Smooth muscle cell (in vitro differentiated cells): ENCODE data around the gene SCIN. TPM values are rescaled to one million over a fixed set of nuclear protein-coding genes. Genes with fewer than 3 reads are reported as not detected.
A peak's percentile ranks its signal among the peaks of the same experiment; 100 is the strongest.

Source experiments
- DNase-seq: peaks from one replicate; lab custom pipeline; 2025; ENCODE audit not compliant: unreplicated experiment; lab: John Stamatoyannopoulos, UW
- H2AFZ ChIP-seq: fragments of 200-600 bp; sonication (generic); 2 replicates; pipeline ENCODE4 v1.6.0; 2016; ENCODE audit warnings: antibody characterized with exemption, low read depth, mild to moderate bottlenecking
- H3F3A ChIP-seq: fragments of 200-600 bp; sonication (generic); 2 replicates; pipeline ENCODE4 v1.6.0; 2017; ENCODE audit warnings: antibody characterized with exemption, low read depth
- H3K27ac ChIP-seq: fragments of 200-600 bp; sonication (generic); 2 replicates; pipeline ENCODE4 v1.5.1; 2016; ENCODE audit warnings: low read depth, mild to moderate bottlenecking
- H3K27me3 ChIP-seq: fragments of 200-600 bp; sonication (generic); 2 replicates; pipeline ENCODE4 v1.6.1; 2016; ENCODE audit warnings: low read depth, mild to moderate bottlenecking
- H3K36me3 ChIP-seq: fragments of 200-600 bp; sonication (generic); 2 replicates; pipeline ENCODE4 v1.5.1; 2016; ENCODE audit warnings: low read depth
- H3K4me1 ChIP-seq: fragments of 200-600 bp; sonication (generic); 2 replicates; pipeline ENCODE4 v1.5.1; 2016; ENCODE audit warnings: low read depth
- H3K4me2 ChIP-seq: fragments of 200-600 bp; sonication (generic); 2 replicates; pipeline ENCODE4 v1.6.0; 2016; ENCODE audit warnings: mild to moderate bottlenecking
- H3K4me3 ChIP-seq: fragments of 200-600 bp; sonication (generic); 2 replicates; pipeline ENCODE4 v1.5.1; 2016; ENCODE audit warnings: mild to moderate bottlenecking
- H3K79me2 ChIP-seq: fragments of 200-600 bp; sonication (generic); 2 replicates; pipeline ENCODE4 v1.6.0; 2016; ENCODE audit warnings: low read depth, mild to moderate bottlenecking
- H3K9ac ChIP-seq: fragments of 200-600 bp; sonication (generic); 2 replicates; pipeline ENCODE4 v1.6.0; 2016; ENCODE audit warnings: low read depth
- H3K9me3 ChIP-seq: fragments of 200-600 bp; sonication (generic); replicated peaks from 2 replicates; pipeline ENCODE4 v1.5.1; 2016; ENCODE audit warnings: low read depth
- H4K20me1 ChIP-seq: fragments of 200-600 bp; sonication (generic); 2 replicates; pipeline ENCODE4 v1.6.0; 2016; ENCODE audit warnings: low read depth
- polyA plus RNA-seq: library from polyadenylated mRNA; unstranded; fragments of >200 nt; fragmentation: Nextera tagmentation; extraction: Ambion mirVana; gene quantifications from 2 replicates; pipeline ENCODE4 v1.2.1, GENCODE V29; 2016
- small RNA-seq: library from RNA; depleted of rRNA; stranded (forward); fragments of <200 nt; gene quantifications from one replicate; pipeline ENCODE3, GENCODE V24; 2014
- total RNA-seq: library from RNA; depleted of rRNA; stranded (reverse); fragments of >200 nt; gene quantifications from 2 replicates; pipeline ENCODE4 v1.2.3, GENCODE V29; 2014
- TF ChIP-seq, protein P1 (sequence below): fragments of 200-600 bp; sonication (generic); IDR thresholded peaks from 2 replicates; pipeline ENCODE4 v1.5.1; 2017; ENCODE audit warnings: borderline replicate concordance, mild to moderate bottlenecking, antibody characterized with exemption; ENCODE audit not compliant: insufficient read depth, poor library complexity, severe bottlenecking

Gene SCIN
- total and polyA plus RNA-seq, 2 experiments from 2014 or later, result 0.31 TPM

DNA sequence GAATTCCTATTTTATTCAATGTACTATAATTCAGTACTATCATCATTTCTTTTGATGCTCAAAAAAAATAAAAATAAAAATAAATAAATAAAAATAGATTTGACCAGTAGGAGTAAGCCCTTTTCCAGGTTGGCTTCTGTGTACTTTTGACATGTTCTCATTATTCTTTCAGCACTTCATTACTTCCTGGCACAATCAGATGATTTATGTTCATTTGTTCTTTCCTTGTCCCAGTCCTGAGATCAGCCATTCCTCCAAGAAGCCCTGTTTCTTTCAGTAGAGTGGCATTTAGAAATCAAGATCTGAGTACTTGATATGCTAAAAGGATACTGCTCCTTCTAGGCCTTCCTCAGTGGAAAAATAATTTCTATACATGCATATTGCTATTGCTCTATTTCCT is 137.8 kb downstream of the SCIN start:
- H3K4me1 ChIP-seq, result peaks cover 26% of the 10 kb centered on the region
- H3K27me3 ChIP-seq, result no peaks in the 10 kb centered on the region
- H3K9me3 ChIP-seq, result no peaks in the 10 kb centered on the region
- no peak overlapping the region for H3K4me3 ChIP-seq
- H3K79me2 ChIP-seq, result peaks cover 6% of the 10 kb centered on the region
- H4K20me1 ChIP-seq, result no peaks in the 10 kb centered on the region
- no peak overlapping the region for H3K9ac ChIP-seq
- H3K4me2 ChIP-seq, result no peak overlapping the region
- DNase-seq, result no peak
- peak overlapping the region; percentile 75 for H3K27ac ChIP-seq
- TF ChIP-seq, protein P1, sequence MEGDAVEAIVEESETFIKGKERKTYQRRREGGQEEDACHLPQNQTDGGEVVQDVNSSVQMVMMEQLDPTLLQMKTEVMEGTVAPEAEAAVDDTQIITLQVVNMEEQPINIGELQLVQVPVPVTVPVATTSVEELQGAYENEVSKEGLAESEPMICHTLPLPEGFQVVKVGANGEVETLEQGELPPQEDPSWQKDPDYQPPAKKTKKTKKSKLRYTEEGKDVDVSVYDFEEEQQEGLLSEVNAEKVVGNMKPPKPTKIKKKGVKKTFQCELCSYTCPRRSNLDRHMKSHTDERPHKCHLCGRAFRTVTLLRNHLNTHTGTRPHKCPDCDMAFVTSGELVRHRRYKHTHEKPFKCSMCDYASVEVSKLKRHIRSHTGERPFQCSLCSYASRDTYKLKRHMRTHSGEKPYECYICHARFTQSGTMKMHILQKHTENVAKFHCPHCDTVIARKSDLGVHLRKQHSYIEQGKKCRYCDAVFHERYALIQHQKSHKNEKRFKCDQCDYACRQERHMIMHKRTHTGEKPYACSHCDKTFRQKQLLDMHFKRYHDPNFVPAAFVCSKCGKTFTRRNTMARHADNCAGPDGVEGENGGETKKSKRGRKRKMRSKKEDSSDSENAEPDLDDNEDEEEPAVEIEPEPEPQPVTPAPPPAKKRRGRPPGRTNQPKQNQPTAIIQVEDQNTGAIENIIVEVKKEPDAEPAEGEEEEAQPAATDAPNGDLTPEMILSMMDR, result no peak
- H3K36me3 ChIP-seq, result no peaks in the 10 kb centered on the region
- peaks cover 7% of the 10 kb centered on the region for H3F3A ChIP-seq
- H2AFZ ChIP-seq, result no peak overlapping the region

Small RNA genes lying within 50 kb of the gene (small RNA-seq; reads per million reads assigned to genes)
- gene RF00264, result not detected

Other genes with a start within 250 kb of the SCIN start
- 0.13 and 0.49 TPM in 2 replicates for gene VWDE, start 166.9 kb upstream of the SCIN start, total RNA-seq
- gene VWDE, start 166.9 kb upstream of the SCIN start, polyA plus RNA-seq, result not detected in 2 replicates
- gene ARL4A, start 116.9 kb downstream of the SCIN start, total RNA-seq, result 86.6 and 112 TPM in 2 replicates
- gene ARL4A, start 116.9 kb downstream of the SCIN start, polyA plus RNA-seq, result 97.3 and 113 TPM in 2 replicates